Measurements from ENCODE around the gene HSD17B13. TPM values are rescaled to one million over a fixed set of nuclear protein-coding genes. Genes with fewer than 3 reads are reported as not detected.

The HSD17B13 gene
- polyA plus RNA-seq, 4 donors, result 0.25 to 0.36 (median 0.30) TPM

DNA sequence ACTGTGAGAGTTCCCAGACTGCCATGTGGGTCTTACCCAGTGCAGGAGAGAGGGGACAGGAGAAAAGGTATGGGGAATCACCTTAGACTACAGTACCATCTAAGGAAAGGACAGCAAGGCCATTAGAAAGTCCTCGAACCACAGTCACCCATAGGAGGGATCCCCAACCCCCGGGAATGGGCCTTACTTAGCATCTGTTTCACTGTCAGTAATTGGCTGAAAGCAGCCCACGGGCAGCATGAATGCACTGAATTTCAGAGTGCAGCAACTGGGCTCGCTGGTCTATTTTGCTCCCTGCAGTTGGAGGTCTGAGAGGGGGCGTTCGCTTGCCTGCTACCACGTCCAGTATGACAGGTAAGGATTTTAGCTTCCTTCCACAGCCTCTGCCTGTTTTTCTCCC lies 51.9 kb downstream of the HSD17B13 start:
- no peak for DNase-seq (ENCODE audit: low read depth in 4 of 4, low spot score in 3 of 4)

DNA sequence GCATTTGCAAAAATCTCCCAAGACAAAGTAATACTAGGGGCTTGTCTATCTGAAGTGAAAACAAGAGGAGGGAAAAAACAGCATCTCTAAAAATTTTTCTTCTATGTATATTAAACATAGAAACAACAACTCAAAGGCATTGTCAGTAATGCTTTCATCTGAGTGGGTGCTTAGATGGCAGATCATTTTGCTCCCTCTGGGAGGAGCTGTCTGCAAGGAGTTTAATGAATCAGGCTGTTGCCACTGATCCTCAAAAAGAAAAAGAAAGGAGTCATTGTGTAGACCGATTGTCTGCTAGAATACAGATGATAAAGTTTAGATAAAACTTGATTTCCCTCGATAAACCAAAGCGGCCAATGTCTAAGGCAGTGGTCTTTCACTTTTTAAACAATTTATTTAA lies 52.5 kb downstream of the HSD17B13 start:
- DNase-seq (ENCODE audit: low read depth in 4 of 4, low spot score in 3 of 4), result no peak

DNA sequence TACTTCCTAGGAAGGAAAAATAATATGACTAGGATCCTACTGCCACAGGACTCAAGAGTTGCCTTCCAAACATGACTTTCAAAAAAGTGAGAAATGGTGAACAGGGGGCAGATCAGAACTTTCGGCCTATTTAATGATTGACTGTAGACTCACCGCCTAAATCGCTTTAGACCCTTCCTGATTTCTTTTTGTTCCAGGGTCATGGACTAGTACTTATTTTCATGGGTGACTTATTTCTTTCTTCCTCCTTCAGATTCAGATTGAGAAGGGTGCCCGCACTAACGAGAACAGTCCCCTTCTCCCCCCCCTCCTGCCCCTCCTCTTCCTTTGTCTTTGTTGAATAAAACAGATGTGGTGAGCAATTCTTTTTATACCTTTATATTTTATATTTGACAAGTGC lies 54.3 kb downstream of the HSD17B13 start:
- no peak for DNase-seq (ENCODE audit: low read depth in 4 of 4, low spot score in 3 of 4)

DNA sequence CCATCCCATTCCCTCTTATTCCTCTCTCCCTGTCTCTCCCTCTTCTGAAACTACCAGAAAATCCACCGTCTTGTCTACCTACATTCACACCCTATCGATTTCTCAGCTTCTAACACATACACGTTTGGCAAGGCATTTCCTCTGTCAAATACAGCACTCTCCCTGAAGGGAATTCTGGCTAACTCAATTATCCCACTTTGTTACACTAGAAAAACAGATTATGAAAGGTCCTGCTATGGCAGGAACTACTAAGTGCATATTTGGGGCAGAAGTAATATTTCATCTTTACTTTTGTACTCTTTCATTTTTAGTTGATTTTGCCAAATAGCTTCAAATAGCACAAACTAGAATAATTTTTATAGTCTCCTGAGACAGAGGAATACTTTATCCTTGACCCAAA lies 55.7 kb downstream of the HSD17B13 start:
- DNase-seq (ENCODE audit: low read depth in 4 of 4, low spot score in 3 of 4), result no peak

DNA sequence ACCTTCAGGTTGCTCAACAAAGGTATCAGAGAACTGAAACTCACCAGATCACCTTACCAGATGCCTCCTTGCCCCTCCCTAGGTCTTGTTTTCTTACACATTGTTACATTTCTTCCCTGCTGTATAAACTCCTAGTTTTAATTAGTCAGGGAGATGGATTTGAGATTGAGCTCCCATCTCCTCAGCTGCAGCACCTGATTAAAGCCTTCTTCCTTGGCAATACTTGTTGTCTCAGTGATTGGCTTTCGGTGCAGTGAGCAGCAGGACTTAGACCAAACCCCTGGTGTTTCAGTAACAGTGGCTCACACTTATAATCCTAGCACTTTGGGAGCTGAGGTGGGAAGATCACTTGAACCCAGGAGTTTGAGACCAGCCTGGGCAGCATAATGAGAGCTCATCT lies 59.8 kb downstream of the HSD17B13 start:
- no peak for DNase-seq (ENCODE audit: low read depth in 4 of 4, low spot score in 3 of 4)

DNA sequence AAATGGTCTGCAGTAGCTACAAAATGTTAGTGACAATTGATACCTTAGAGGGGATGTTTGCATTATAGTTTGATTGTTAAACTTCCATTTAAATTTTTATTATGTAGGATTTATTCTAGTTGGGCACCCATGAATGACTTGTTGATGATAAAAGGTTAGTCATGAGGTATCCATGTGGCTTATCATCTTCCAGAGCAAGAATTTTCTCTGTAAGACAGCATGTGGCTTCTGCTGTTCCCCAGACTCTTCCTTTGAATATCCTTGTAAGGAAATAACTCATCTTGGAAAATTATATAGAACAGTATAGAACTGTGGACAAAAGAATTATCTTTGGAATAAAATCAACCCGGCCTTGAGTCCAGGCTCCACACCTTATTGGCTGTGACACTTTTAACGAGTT lies 62.2 kb downstream of the HSD17B13 start:
- no peak for DNase-seq (ENCODE audit: low read depth in 4 of 4, low spot score in 3 of 4)

DNA sequence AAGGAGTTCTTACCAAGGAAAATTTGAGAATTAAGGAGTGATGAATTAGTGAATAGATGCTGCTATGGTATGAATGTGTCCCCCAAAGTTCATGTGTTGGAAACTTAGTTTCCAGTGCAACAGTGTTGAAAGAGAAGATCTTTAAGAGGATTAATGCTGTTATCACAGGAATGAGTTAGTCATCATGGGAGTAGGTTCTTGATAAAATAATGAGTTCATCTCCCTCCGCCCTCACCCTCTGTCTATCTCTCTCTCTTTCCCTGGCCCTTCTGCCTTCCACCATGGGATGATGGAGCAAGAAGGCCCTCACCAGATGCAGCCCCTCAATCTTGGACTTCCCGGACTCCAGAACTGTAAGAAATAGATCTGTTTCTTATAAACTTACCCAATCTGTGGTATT lies 64.0 kb downstream of the HSD17B13 start:
- no peak for DNase-seq (ENCODE audit: low read depth in 4 of 4, low spot score in 3 of 4)

DNA sequence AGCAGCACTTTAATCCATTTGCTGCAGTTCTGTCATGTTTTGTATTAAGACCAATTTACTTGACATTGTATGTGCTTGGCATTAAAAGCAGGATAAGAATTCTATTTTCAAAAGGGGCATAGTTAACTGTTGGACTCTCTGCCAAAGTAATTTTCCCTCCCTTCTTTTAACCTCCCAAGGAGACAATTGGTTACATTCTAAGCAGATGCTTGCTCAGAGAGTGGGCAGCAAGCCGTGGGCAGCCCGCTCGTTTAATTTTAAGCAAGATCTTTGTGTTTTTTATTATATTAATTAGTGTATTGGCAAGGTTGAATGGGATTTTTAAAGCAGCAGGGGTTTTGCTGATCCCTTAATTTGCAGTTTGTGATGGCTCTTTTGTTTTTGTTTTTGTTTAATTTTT lies 65.2 kb downstream of the HSD17B13 start:
- DNase-seq (ENCODE audit: low read depth in 4 of 4, low spot score in 3 of 4), result no peak

DNA sequence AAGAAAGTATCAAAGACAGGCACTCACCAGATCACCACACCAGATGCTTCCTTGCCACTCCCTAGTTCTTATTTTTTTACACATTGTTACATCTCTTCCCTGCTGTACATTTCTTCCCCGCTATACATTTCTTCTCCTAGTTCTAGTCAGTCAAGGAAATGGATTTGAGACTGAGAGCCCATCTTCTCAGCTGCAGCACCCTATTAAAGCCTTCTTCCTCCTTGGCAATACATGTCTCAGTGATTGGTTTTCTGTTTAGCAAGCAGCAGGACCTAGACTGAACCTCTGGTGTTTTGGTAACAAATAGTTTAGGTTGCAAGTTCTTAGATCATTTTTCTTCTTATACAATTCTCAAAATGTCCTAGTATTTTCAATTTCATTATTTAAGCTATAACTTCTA lies 66.9 kb downstream of the HSD17B13 start:
- no peak for DNase-seq (ENCODE audit: low read depth in 4 of 4, low spot score in 3 of 4)

Other genes with a start within 250 kb of the HSD17B13 start
- 10 to 100 TPM; 17.8 to 22.6 (median 21.1) TPM for gene KLHL8, start 102.3 kb downstream of the HSD17B13 start, polyA plus RNA-seq (ENCODE audit: insufficient read length in 4 of 4)
- gene HSD17B11, start 68.3 kb upstream of the HSD17B13 start, polyA plus RNA-seq (ENCODE audit: insufficient read length in 4 of 4), result 10 to 100 TPM; 57.1 to 74.5 (median 62.5) TPM
- gene NUDT9, start 99.7 kb upstream of the HSD17B13 start, polyA plus RNA-seq (ENCODE audit: insufficient read length in 4 of 4), result 10 to 100 TPM; 69.1 to 76.6 (median 72.4) TPM
- gene SPARCL1, start 206.5 kb upstream of the HSD17B13 start, polyA plus RNA-seq (ENCODE audit: insufficient read length in 4 of 4), result 10 to 100 TPM; 11.1 to 25.6 (median 14.8) TPM